Gastroesophageal sphincter (tissue), 3 donors: ENCODE data around the gene CHCHD10.
A peak's percentile ranks its signal among the peaks of the same experiment; 100 is the strongest.

Experiments
- CTCF ChIP-seq, 4 experiments: fragments of 200-600 bp in 2 of 4; fragments of 450-650 bp in 2 of 4; sonication (generic) in 1 of 4; IDR thresholded peaks; one replicate each; pipeline ENCODE4 v1.5.1; 2017 to 2019; ENCODE audit warnings: antibody characterized with exemption in 4 of 4, mild to moderate bottlenecking in 2 of 4, moderate library complexity in 2 of 4
- POLR2AphosphoS5 ChIP-seq: sonication (generic); formaldehyde crosslinking; IDR thresholded peaks from one replicate; pipeline ENCODE4 v1.6.1; 2017; ENCODE audit warnings: antibody characterized with exemption

GRCh38 chr22:23716811-23717801, 50.7 kb downstream of the CHCHD10 start:
- peak; percentile 89 for TF ChIP-seq POLR2AphosphoS5
- TF ChIP-seq CTCF (IDR thresholded peaks at IDR 0.05) = no peak
